ENCODE measurements around the gene RAB38. TPM values are rescaled to one million over a fixed set of nuclear protein-coding genes. Genes with fewer than 3 reads are reported as not detected.

RAB38 gene
- total and polyA plus RNA-seq, 10 of the 15 experiments (the other 5 are each of a cell fraction or from before 2014, with no cell fraction given) = 8.4 to 30.5 (median 11.7) TPM

GRCh38 chr11:88173956-88174355, 1.3 kb downstream of the RAB38 start:
- in situ Hi-C loops (cut with MboI) = no loop called here
- no peak for ATAC-seq
- no peak for TF ChIP-seq ZBED1 (IDR thresholded peaks at IDR 0.05; ENCODE audit: borderline replicate concordance)
- TF ChIP-seq CBX5 (IDR thresholded peaks at IDR 0.05; ENCODE audit: low read depth) = no peak
- TF ChIP-seq PAX5 (IDR thresholded peaks at IDR 0.05; ENCODE audit: borderline replicate concordance, low read depth, low read length) = no peak
- TF ChIP-seq IRF3 (IDR thresholded peaks at IDR 0.05) = no peak
- TF ChIP-seq, protein P1, sequence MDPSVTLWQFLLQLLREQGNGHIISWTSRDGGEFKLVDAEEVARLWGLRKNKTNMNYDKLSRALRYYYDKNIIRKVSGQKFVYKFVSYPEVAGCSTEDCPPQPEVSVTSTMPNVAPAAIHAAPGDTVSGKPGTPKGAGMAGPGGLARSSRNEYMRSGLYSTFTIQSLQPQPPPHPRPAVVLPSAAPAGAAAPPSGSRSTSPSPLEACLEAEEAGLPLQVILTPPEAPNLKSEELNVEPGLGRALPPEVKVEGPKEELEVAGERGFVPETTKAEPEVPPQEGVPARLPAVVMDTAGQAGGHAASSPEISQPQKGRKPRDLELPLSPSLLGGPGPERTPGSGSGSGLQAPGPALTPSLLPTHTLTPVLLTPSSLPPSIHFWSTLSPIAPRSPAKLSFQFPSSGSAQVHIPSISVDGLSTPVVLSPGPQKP (IDR thresholded peaks at IDR 0.05; ENCODE audit: low read depth, low read length) = no peak
- TF ChIP-seq SREBF2 (IDR thresholded peaks at IDR 0.05; ENCODE audit: low read length) = no peak
- no peak for TF ChIP-seq EGR1 (IDR thresholded peaks at IDR 0.05; ENCODE audit: borderline replicate concordance in 1 of 2, low read depth in 2 of 2, low read length in 2 of 2)
- TF ChIP-seq SIX5 (IDR thresholded peaks at IDR 0.05; ENCODE audit: low read depth, low read length, severe bottlenecking) = no peak
- no peak for TF ChIP-seq ZBTB4 (CRISPR knock-in tag; IDR thresholded peaks at IDR 0.05)
- TF ChIP-seq MEF2B (IDR thresholded peaks at IDR 0.05; ENCODE audit: partially characterized antibody, poor library complexity, severe bottlenecking) = no peak
- TF ChIP-seq SMC3 (IDR thresholded peaks at IDR 0.05; ENCODE audit: borderline replicate concordance, low read length) = no peak
- TF ChIP-seq ATF3 (IDR thresholded peaks at IDR 0.05; ENCODE audit: borderline replicate concordance, extremely low read depth, low read depth, low read length) = no peak
- TF ChIP-seq CHD2 (IDR thresholded peaks at IDR 0.05; ENCODE audit: borderline replicate concordance, low read depth, low read length) = no peak
- TF ChIP-seq NR2F1 (conservative IDR thresholded peaks at IDR 0.05) = no peak
- RAD21 ChIA-PET (ENCODE audit: unreplicated experiment) = interaction anchor here (1.1 kb wide), 1 partner anchor 9 kb away, joined by 4 read pairs; no protein-coding TSS in a partner anchor
- peak overlapping the region; percentile 11; the same call in 1 of the 2 replicates for H3K4me2 ChIP-seq (ENCODE audit: control insufficient read depth, insufficient read depth)
- no peaks in the 10 kb centered on the region for H3K9me3 ChIP-seq (replicated peaks; ENCODE audit: control insufficient read depth, insufficient read depth, low read length)
- peaks cover 13% of the 10 kb centered on the region for H3K4me1 ChIP-seq (ENCODE audit: control insufficient read depth, insufficient read depth, low read length)
- intact Hi-C loops (cut with micrococcal nuclease; ENCODE audit: unreplicated experiment) = loop anchor here (5.0 kb wide), 1 partner anchor 57 kb away; no protein-coding TSS in a partner anchor
- no peak overlapping the region for H2AFZ ChIP-seq (ENCODE audit: control insufficient read depth, low read depth, low read length)
- 96% methylated on average over 3 of the region's 3 CpGs for WGBS (ENCODE audit: insufficient coverage, insufficient replicate concordance, low lambda C conversion rate, missing lambda C conversion rate)
- H3K9ac ChIP-seq (ENCODE audit: control insufficient read depth, insufficient read depth, low read length) = no peak overlapping the region
- no peak for DNase-seq (ENCODE audit: low read depth, low spot score)
- no TSS peak for BruUV-seq (replicated peaks)
- no peak for FAIRE-seq
- CTCF ChIA-PET = interaction anchor here (1.1 kb wide), 1 partner anchor 126 kb away, joined by 3 read pairs; no protein-coding TSS in a partner anchor
- no peaks in the 10 kb centered on the region for H3K79me2 ChIP-seq (ENCODE audit: control insufficient read depth, insufficient read depth, low read length)
- POLR2A ChIA-PET = no interaction called here
- SMC1A ChIA-PET (ENCODE audit: uncharacterized antibody, unreplicated experiment) = interaction anchor here (0.6 to 1.6 kb wide), 11 partner anchors 9 to 377 kb away, joined by 3 to 5 read pairs (median 3); no protein-coding TSS in a partner anchor
- H4K20me1 ChIP-seq (ENCODE audit: control insufficient read depth, insufficient read depth) = no peaks in the 10 kb centered on the region
- no peaks in the 10 kb centered on the region for H3K27me3 ChIP-seq (replicated peaks in 1 of 2; ENCODE audit: control insufficient read depth in 2 of 2, insufficient read depth in 2 of 2, low read length in 1 of 2)
- peak overlapping the region; percentile 72; the same call in 1 of the 2 replicates for H3K4me3 ChIP-seq
- H3K27ac ChIP-seq (ENCODE audit: control insufficient read depth, insufficient read depth) = no peak overlapping the region
- H3K36me3 ChIP-seq (ENCODE audit: control insufficient read depth in 2 of 2, insufficient read depth in 2 of 2, low read length in 1 of 2) = no peaks in the 10 kb centered on the region
